Activated T-cell treated with anti-CD3 and anti-CD28 coated beads, Interleukin-2, amount 50 U/mL, for 4 hours (primary cell): ENCODE data around the gene SRD5A3. TPM values are rescaled to one million over a fixed set of nuclear protein-coding genes. Genes with fewer than 3 reads are reported as not detected.

Experiments
- total RNA-seq, 3 donors: library from RNA; stranded (reverse); gene quantifications; one replicate each; pipeline ENCODE4 v1.2.1, GENCODE V29; 2021

SRD5A3 gene
- total RNA-seq, 3 donors from 2014 or later: 9.4 to 21.0 (median 12.7) TPM

Other genes starting within 250 kb of the SRD5A3 start
- under 1 TPM in 2 of 3 donors, not detected in 1; 0.05 TPM for gene KDR, start 220.6 kb upstream of the SRD5A3 start, total RNA-seq
- gene TMEM165, start 49.7 kb downstream of the SRD5A3 start, total RNA-seq: 10 to 100 TPM; 72.3 to 75.1 (median 75.0) TPM
- gene CLOCK, start 200.7 kb downstream of the SRD5A3 start, total RNA-seq: 10 to 100 TPM; 10.9 to 14.0 (median 12.4) TPM
- gene PDCL2, start 246.0 kb downstream of the SRD5A3 start, total RNA-seq: not detected